SK-N-SH (cell line): ENCODE measurements around the gene PPIF. TPM values are rescaled to one million over a fixed set of nuclear protein-coding genes. Genes with fewer than 3 reads are reported as not detected.

Experiments used
- CTCF ChIA-PET: fragments of 300-600, 350-600 bp; formaldehyde crosslinking; extraction: SDS; loops from one replicate; lab custom pipeline; 2021; lab: Yijun Ruan, JAX
- POLR2A ChIA-PET: fragments of 350-600 bp; sonication (Branson Sonifier 250); formaldehyde crosslinking; extraction: SDS; loops from one replicate; lab custom pipeline; 2020; ENCODE audit warnings: antibody characterized with exemption, inconsistent platforms; lab: Yijun Ruan, JAX
- DNase-seq: peaks from one replicate; pipeline ENCODE4 v3.0.0; 2012
- H2AFZ ChIP-seq: fragments of 200-600 bp; sonication (generic); 2 replicates; pipeline ENCODE4 v1.8.1; 2016; ENCODE audit warnings: antibody characterized with exemption, mild to moderate bottlenecking, low read depth
- H3F3A ChIP-seq: fragments of 200-600 bp; sonication (generic); replicated peaks from 2 replicates; pipeline ENCODE3; 2016; ENCODE audit warnings: antibody characterized with exemption, mild to moderate bottlenecking; ENCODE audit not compliant: insufficient read depth
- H3K27ac ChIP-seq, 2 experiments: fragments of 200-500 bp in 1 of 2; fragments of 200-600 bp in 1 of 2; sonication (Bioruptor generic) in 1 of 2; sonication (generic), shearing (Covaris generic) in 1 of 2; 2 replicates each; pipeline versions ENCODE4 v1.5.1 to v1.6.1; 2014 to 2016; ENCODE audit warnings: low read depth in 2 of 2, inconsistent platforms in 1 of 2, low read length in 1 of 2, mild to moderate bottlenecking in 1 of 2, mixed read lengths in 1 of 2
- H3K27me3 ChIP-seq: fragments of 200-600 bp; sonication (generic), shearing (Covaris generic); 2 replicates; pipeline ENCODE4 v1.6.1; 2016; ENCODE audit warnings: mixed run types; ENCODE audit not compliant: insufficient read depth
- H3K36me3 ChIP-seq, 2 experiments: fragments of 200-500 bp in 1 of 2; fragments of 200-600 bp in 1 of 2; sonication (Bioruptor generic) in 1 of 2; sonication (generic) in 1 of 2; replicated peaks in 1 of 2; 2 replicates each; pipeline versions ENCODE3 to v1.5.1; 2014 to 2016; ENCODE audit warnings: low read length in 1 of 2, mild to moderate bottlenecking in 1 of 2; ENCODE audit not compliant: insufficient read depth in 2 of 2, control insufficient read depth in 1 of 2
- H3K4me1 ChIP-seq, 2 experiments: fragments of 200-500 bp in 1 of 2; fragments of 200-600 bp in 1 of 2; sonication (Bioruptor generic) in 1 of 2; sonication (generic), shearing (Covaris generic) in 1 of 2; 2 replicates each; pipeline versions ENCODE4 v1.5.1 to v1.6.1; 2014 to 2016; ENCODE audit warnings: low read depth in 1 of 2, low read length in 1 of 2, mixed run types in 1 of 2; ENCODE audit not compliant: insufficient read depth in 2 of 2, control insufficient read depth in 1 of 2
- H3K4me2 ChIP-seq: fragments of 200-600 bp; sonication (generic), shearing (Covaris generic); 2 replicates; pipeline ENCODE4 v1.6.1; 2017; ENCODE audit warnings: mixed run types
- H3K4me3 ChIP-seq, 2 experiments: fragments of 200-500 bp in 1 of 2; fragments of 200-600 bp in 1 of 2; sonication (Bioruptor generic) in 1 of 2; sonication (generic), shearing (Covaris generic) in 1 of 2; 2 replicates each; pipeline versions ENCODE4 v1.5.1 to v1.8.1; 2014 to 2016; ENCODE audit warnings: low read depth in 2 of 2, inconsistent platforms in 1 of 2, low read length in 1 of 2, mild to moderate bottlenecking in 1 of 2, mixed read lengths in 1 of 2, moderate library complexity in 1 of 2
- H3K79me2 ChIP-seq: fragments of 200-600 bp; sonication (generic); 2 replicates; pipeline ENCODE4 v1.8.1; 2017; ENCODE audit warnings: mild to moderate bottlenecking; ENCODE audit not compliant: insufficient read depth
- H3K9ac ChIP-seq: fragments of 200-600 bp; sonication (generic); 2 replicates; pipeline ENCODE4 v1.6.1; 2017; ENCODE audit warnings: mixed run types
- H3K9me2 ChIP-seq: fragments of 200-600 bp; sonication (generic); 2 replicates; pipeline ENCODE4 v1.6.1; 2017; ENCODE audit warnings: mixed run types
- H3K9me3 ChIP-seq: fragments of 200-600 bp; sonication (generic); 2 replicates; pipeline ENCODE4 v1.6.1; 2017; ENCODE audit warnings: mixed run types, mild to moderate bottlenecking, moderate library complexity
- H4K20me1 ChIP-seq: fragments of 200-600 bp; sonication (generic); 2 replicates; pipeline ENCODE4 v1.6.1; 2017; ENCODE audit warnings: mild to moderate bottlenecking, mixed run types; ENCODE audit not compliant: insufficient read depth
- EP300 ChIP-seq, 2 experiments: IDR thresholded peaks; 2 replicates each; pipeline versions ENCODE4 v1.4.0 to v1.6.1; 2012; ENCODE audit warnings: borderline replicate concordance in 1 of 2, low read depth in 1 of 2, low read length in 1 of 2
- MXI1 ChIP-seq: IDR thresholded peaks from 2 replicates; pipeline ENCODE4 v1.6.1; 2012; ENCODE audit warnings: mild to moderate bottlenecking, low read depth, low read length, improper control_type of control experiment
- NFIC ChIP-seq: IDR thresholded peaks from 2 replicates; pipeline ENCODE4 v1.4.0; 2012; ENCODE audit warnings: borderline replicate concordance
- POLR2AphosphoS5 ChIP-seq: IDR thresholded peaks from 2 replicates; pipeline ENCODE4 v1.6.1; 2012; ENCODE audit warnings: low read depth, low read length
- RAD21 ChIP-seq: IDR thresholded peaks from 2 replicates; pipeline ENCODE4 v1.6.1; 2012; ENCODE audit warnings: mild to moderate bottlenecking, low read length
- SMC3 ChIP-seq: IDR thresholded peaks from 2 replicates; pipeline ENCODE4 v1.6.1; 2012; ENCODE audit warnings: low read depth, low read length, improper control_type of control experiment
- WGBS: methylation state at CpG from one replicate; pipeline ENCODE4 v1.1.6; 2017; ENCODE audit warnings: low lambda C conversion rate; 5-methylcytosine and 5-hydroxymethylcytosine counted together
- polyA plus RNA-seq, 3 experiments: library from polyadenylated mRNA; depleted of rRNA; stranded (reverse); fragments of >200 nt; gene quantifications; 2 replicates each; pipeline ENCODE4 v1.2.3, GENCODE V29; 2012
- TF ChIP-seq, protein P1 (sequence below): fragments of 150-350 bp; IDR thresholded peaks from 2 replicates; pipeline ENCODE4 v1.6.1; 2016; ENCODE audit warnings: mild to moderate bottlenecking, low read depth, low read length
- TF ChIP-seq, protein P2 (sequence below): IDR thresholded peaks from 2 replicates; pipeline ENCODE4; 2012
- TF ChIP-seq, protein P3 (sequence below): IDR thresholded peaks from 2 replicates; pipeline ENCODE4 v1.4.0; 2012; ENCODE audit warnings: low read depth, borderline replicate concordance
- TF ChIP-seq, protein P4 (sequence below): fragments of 200-600 bp; sonication (generic); IDR thresholded peaks from 2 replicates; pipeline ENCODE4 v1.6.1; 2017; ENCODE audit warnings: antibody characterized with exemption, mild to moderate bottlenecking, moderate library complexity

Gene PPIF
- polyA plus RNA-seq, 1 of the 3 experiments (the other 2 are of a cell fraction): 85.9 TPM

DNA sequence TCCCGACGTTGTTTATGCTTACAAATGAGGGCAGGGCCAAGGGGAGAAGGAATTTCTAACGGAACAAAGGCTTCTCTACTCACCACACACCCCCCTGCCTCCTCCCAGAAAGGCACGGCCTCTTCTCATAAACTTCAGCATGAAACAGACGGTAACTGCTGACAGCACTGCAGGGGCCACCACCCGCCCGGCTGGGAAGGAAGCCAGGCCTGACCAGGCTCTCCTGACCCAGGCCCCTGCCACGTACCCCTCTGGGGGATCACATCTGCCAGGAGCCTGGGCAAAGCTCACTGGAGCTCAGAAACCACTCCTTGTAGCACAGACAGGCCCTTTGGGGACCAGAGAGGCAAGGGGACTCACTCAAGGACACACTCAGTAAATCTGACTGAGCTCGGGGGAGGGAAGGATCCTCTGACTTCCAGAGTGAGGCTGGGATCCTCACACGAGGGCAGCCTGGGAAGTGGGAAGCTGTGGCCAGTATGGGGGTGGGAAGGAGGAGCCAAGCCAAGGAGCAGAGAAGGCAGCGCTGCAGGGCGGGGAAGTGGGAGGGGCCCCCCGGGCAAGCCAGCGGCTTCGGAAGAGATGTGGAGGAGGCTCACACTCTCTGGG lies 52.1 kb downstream of the PPIF start (continued):
- TF ChIP-seq, protein P1, sequence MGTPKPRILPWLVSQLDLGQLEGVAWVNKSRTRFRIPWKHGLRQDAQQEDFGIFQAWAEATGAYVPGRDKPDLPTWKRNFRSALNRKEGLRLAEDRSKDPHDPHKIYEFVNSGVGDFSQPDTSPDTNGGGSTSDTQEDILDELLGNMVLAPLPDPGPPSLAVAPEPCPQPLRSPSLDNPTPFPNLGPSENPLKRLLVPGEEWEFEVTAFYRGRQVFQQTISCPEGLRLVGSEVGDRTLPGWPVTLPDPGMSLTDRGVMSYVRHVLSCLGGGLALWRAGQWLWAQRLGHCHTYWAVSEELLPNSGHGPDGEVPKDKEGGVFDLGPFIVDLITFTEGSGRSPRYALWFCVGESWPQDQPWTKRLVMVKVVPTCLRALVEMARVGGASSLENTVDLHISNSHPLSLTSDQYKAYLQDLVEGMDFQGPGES: no peak
- TF ChIP-seq, protein P2, sequence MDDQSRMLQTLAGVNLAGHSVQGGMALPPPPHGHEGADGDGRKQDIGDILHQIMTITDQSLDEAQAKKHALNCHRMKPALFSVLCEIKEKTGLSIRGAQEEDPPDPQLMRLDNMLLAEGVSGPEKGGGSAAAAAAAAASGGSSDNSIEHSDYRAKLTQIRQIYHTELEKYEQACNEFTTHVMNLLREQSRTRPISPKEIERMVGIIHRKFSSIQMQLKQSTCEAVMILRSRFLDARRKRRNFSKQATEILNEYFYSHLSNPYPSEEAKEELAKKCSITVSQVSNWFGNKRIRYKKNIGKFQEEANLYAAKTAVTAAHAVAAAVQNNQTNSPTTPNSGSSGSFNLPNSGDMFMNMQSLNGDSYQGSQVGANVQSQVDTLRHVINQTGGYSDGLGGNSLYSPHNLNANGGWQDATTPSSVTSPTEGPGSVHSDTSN: peak; percentile 70
- TF ChIP-seq, protein P3, sequence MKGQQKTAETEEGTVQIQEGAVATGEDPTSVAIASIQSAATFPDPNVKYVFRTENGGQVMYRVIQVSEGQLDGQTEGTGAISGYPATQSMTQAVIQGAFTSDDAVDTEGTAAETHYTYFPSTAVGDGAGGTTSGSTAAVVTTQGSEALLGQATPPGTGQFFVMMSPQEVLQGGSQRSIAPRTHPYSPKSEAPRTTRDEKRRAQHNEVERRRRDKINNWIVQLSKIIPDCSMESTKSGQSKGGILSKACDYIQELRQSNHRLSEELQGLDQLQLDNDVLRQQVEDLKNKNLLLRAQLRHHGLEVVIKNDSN: no peak
- TF ChIP-seq MXI1 (peak; percentile 61), EP300 (IDR thresholded peaks at IDR 0.05; ENCODE audit: borderline replicate concordance in 1 of 2, low read depth in 1 of 2, low read length in 1 of 2) (peak; percentile 57 to 66; a peak in 2 of 4 replicates), NFIC (peak; percentile 78)

DNA sequence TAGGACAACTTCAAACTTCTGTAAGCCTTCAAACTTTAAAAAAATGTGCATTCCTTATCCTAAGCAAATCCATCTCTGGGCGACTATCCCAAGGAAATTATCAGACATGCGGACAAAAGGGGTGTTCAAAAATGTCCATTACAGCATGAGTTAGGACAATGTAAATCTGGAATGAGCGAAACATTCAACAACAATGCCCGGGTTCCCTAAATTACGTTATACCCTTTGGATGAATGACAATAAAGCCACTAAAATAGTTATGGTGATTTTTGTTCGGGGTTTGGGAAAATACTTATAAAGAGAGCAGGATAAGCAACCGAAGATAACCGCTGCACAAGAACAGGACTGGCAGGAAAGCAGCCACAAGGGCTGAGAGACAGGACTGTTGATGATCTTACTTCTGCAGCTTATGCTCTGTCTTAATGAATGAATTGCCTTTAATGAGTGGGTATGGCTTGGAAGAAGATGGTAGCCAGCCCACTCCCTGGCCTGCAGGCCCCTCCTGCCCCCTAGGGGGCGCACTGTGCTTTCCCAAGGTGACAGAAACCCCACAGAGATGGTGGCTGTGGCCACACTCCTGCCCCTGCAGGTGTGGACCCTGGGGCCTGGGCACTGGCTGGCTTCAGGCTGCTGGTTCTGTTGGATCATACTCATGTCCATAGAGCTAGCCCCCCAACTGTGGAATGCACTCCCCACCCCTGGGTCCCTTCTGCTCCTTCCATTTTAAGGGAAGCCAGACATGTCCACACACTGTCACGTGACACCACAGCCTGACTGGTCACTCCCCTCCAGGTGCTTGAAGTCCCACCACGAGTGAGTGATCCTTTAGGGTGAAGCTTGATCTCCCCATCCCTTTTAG lies 53.1 kb downstream of the PPIF start:
- no peaks in the 10 kb centered on the region for H3K9me2 ChIP-seq
- peaks cover 25 to 84% of the 10 kb centered on the region in 2 experiments for H3K4me1 ChIP-seq
- ChIA-PET POLR2A (interaction anchor here (1.4 kb wide), 1 partner anchor 45 kb away, joined by 5 read pairs; the partner anchor contains the start of gene ZCCHC24), CTCF (interaction anchor here (0.6 to 5.3 kb wide), 27 partner anchors 8 to 1105 kb away, joined by 3 to 36 read pairs (median 5); no protein-coding TSS in a partner anchor)
- 78% methylated on average over 10 of the region's 11 CpGs for WGBS
- no peak overlapping the region for H3K9ac ChIP-seq
- H3K9me3 ChIP-seq: no peaks in the 10 kb centered on the region
- H3K4me2 ChIP-seq: peak overlapping the region; percentile 76
- peak overlapping the region in 1 of 2 experiments; percentile 26; a peak in 2 of 4 replicates for H3K4me3 ChIP-seq
- H3K79me2 ChIP-seq: 0 out of 2 replicates have a peak, but pooled peaks cover 3% of the 10 kb centered on the region
- H2AFZ ChIP-seq: no peak overlapping the region
- H3K36me3 ChIP-seq: peaks cover 0 to 3% of the 10 kb centered on the region in 2 experiments
- peaks cover 22% of the 10 kb centered on the region for H3F3A ChIP-seq
- peak overlapping the region; percentile 96 for H3K27ac ChIP-seq
- peak; percentile 78 for DNase-seq
- H4K20me1 ChIP-seq: no peaks in the 10 kb centered on the region
- TF ChIP-seq, protein P4, sequence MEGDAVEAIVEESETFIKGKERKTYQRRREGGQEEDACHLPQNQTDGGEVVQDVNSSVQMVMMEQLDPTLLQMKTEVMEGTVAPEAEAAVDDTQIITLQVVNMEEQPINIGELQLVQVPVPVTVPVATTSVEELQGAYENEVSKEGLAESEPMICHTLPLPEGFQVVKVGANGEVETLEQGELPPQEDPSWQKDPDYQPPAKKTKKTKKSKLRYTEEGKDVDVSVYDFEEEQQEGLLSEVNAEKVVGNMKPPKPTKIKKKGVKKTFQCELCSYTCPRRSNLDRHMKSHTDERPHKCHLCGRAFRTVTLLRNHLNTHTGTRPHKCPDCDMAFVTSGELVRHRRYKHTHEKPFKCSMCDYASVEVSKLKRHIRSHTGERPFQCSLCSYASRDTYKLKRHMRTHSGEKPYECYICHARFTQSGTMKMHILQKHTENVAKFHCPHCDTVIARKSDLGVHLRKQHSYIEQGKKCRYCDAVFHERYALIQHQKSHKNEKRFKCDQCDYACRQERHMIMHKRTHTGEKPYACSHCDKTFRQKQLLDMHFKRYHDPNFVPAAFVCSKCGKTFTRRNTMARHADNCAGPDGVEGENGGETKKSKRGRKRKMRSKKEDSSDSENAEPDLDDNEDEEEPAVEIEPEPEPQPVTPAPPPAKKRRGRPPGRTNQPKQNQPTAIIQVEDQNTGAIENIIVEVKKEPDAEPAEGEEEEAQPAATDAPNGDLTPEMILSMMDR: peak; percentile 80
- TF ChIP-seq RAD21 (peak; percentile 71), SMC3 (peak; percentile 49), POLR2AphosphoS5 (no peak)
- TF ChIP-seq, all 33 proteins: peak for 3
- H3K27me3 ChIP-seq: no peaks in the 10 kb centered on the region
